K562 (cell line): Measurements from ENCODE around the gene TLE4. TPM values are rescaled to one million over a fixed set of nuclear protein-coding genes. Genes with fewer than 3 reads are reported as not detected.

ENCODE experiments used
- ATAC-seq: fragments of 200-7000 bp; cut with Tn5 transposase; 3 replicates; pipeline ENCODE4 v1.9.1; 2020; ENCODE audit warnings: moderate library complexity
- BruUV-seq: library from RNA; stranded (reverse); fragments of 400-500 nt; replicated peaks from 2 replicates; lab custom pipeline; 2021; lab: Mats Ljungman, UMichigan
- CTCF ChIA-PET: fragments of 300-600 bp; formaldehyde crosslinking; extraction: SDS; loops from one replicate; lab custom pipeline; 2021; ENCODE audit warnings: low intra/inter-chr PET ratio; lab: Yijun Ruan, JAX
- POLR2A ChIA-PET: fragments of 300-600, 350-650 bp; sonication (Branson Sonifier 250); formaldehyde crosslinking; extraction: SDS; loops from one replicate; lab custom pipeline; 2021; ENCODE audit warnings: antibody characterized with exemption, inconsistent platforms; lab: Yijun Ruan, JAX
- DNase-seq, 4 experiments: peaks; one replicate each; pipeline versions ENCODE4 v3.0.0 to v3.0.0-alpha.2; 2011 to 2018; ENCODE audit warnings: low spot score in 3 of 4, mixed read lengths in 3 of 4; ENCODE audit errors: extremely low read depth in 1 of 4
- FAIRE-seq: peaks from 2 replicates; lab custom pipeline; 2011; peaks lifted over from hg19 to GRCh38; lab: Jason Lieb, UNC
- H2AFZ ChIP-seq: 2 replicates; pipeline ENCODE4 v1.6.0; 2011; ENCODE audit warnings: low read depth, low read length, control low read depth, inconsistent platforms
- H3K27ac ChIP-seq: fragments of 200-600 bp; 3 replicates; pipeline ENCODE4 v1.8.0; 2011; ENCODE audit warnings: low read depth, mild to moderate bottlenecking, control low read depth, inconsistent platforms, low read length, moderate library complexity, mixed read lengths; ENCODE audit errors: extremely low read depth
- H3K27me3 ChIP-seq, 2 experiments: fragments of 300-600 bp in 1 of 2; 2 replicates in 1 of 2; 3 replicates in 1 of 2; pipeline versions ENCODE4 v1.6.0 to v1.8.0; 2011; ENCODE audit warnings: inconsistent platforms in 2 of 2, low read length in 2 of 2, mild to moderate bottlenecking in 1 of 2, mixed read lengths in 1 of 2, moderate library complexity in 1 of 2; ENCODE audit not compliant: control insufficient read depth in 2 of 2, insufficient read depth in 2 of 2
- H3K36me3 ChIP-seq: fragments of 300-600 bp; 3 replicates; pipeline ENCODE4 v1.8.0; 2011; ENCODE audit warnings: mild to moderate bottlenecking, low read length, inconsistent platforms; ENCODE audit not compliant: control insufficient read depth, insufficient read depth
- H3K4me1 ChIP-seq, 2 experiments: fragments of 200-600 bp in 1 of 2; replicated peaks in 1 of 2; 2 replicates in 1 of 2; 3 replicates in 1 of 2; pipeline versions ENCODE4 v1.5.1 to v1.8.0; 2011; ENCODE audit warnings: inconsistent platforms in 2 of 2, low read length in 2 of 2, mild to moderate bottlenecking in 1 of 2, mixed read lengths in 1 of 2, moderate library complexity in 1 of 2; ENCODE audit not compliant: control insufficient read depth in 2 of 2, insufficient read depth in 2 of 2
- H3K4me2 ChIP-seq: 2 replicates; pipeline ENCODE4 v1.6.1; 2011; ENCODE audit warnings: low read length, control low read depth, inconsistent platforms, mixed read lengths; ENCODE audit not compliant: insufficient read depth
- H3K4me3 ChIP-seq: fragments of 200-600 bp; sonication (generic), shearing (Covaris generic); 2 replicates; pipeline ENCODE4 v1.5.1; 2016; ENCODE audit warnings: control low read depth, inconsistent platforms
- H3K79me2 ChIP-seq: fragments of 200-600 bp; 3 replicates; pipeline ENCODE4 v1.8.0; 2011; ENCODE audit warnings: low read length, inconsistent platforms; ENCODE audit not compliant: control insufficient read depth, insufficient read depth
- H3K9ac ChIP-seq, 2 experiments: 2 replicates each; pipeline versions ENCODE4 v1.6.0 to v1.6.1; 2011; ENCODE audit warnings: low read depth in 2 of 2, low read length in 2 of 2, control low read depth in 1 of 2, inconsistent platforms in 1 of 2, mild to moderate bottlenecking in 1 of 2, mixed read lengths in 1 of 2; ENCODE audit not compliant: insufficient read depth in 1 of 2
- H3K9me1 ChIP-seq: one replicate; pipeline ENCODE4 v1.6.0; 2011; ENCODE audit warnings: inconsistent platforms, mild to moderate bottlenecking, low read length, moderate library complexity; ENCODE audit not compliant: control insufficient read depth, insufficient read depth
- H3K9me3 ChIP-seq: replicated peaks from 2 replicates; pipeline ENCODE4 v1.5.1; 2011; ENCODE audit warnings: low read depth, low read length, inconsistent platforms; ENCODE audit not compliant: control insufficient read depth, insufficient read depth
- H4K20me1 ChIP-seq: replicated peaks from 2 replicates; pipeline ENCODE4 v1.6.1; 2011; ENCODE audit warnings: low read length, inconsistent platforms, mixed read lengths; ENCODE audit not compliant: control insufficient read depth, insufficient read depth
- GTF2E2 ChIP-seq: fragments of 200-800 bp; sonication (Bioruptor generic); IDR thresholded peaks from 2 replicates; pipeline ENCODE4 v1.6.1; 2016; ENCODE audit warnings: missing genetic modification characterization, missing compliant biosample characterization
- GTF2F1 ChIP-seq: IDR thresholded peaks from 2 replicates; pipeline ENCODE4 v1.6.1; 2011; ENCODE audit warnings: low read depth, low read length, improper control_type of control experiment
- HINFP ChIP-seq: fragments of 450-650 bp; conservative IDR thresholded peaks from 2 replicates; pipeline ENCODE4 v1.6.1; 2016; ENCODE audit warnings: missing genetic modification characterization, low read depth, mild to moderate bottlenecking, control low read depth, missing compliant biosample characterization
- HSF4 ChIP-seq: fragments of 250-450 bp; sonication (Bioruptor Pico); IDR thresholded peaks from 2 replicates; pipeline ENCODE4 v2.1.2; 2022; ENCODE audit warnings: mild to moderate bottlenecking, moderate library complexity, borderline replicate concordance
- KAT2B ChIP-seq: IDR thresholded peaks from one replicate; pipeline ENCODE4 v1.6.1; 2012; ENCODE audit warnings: low read depth, mild to moderate bottlenecking, control low read depth, inconsistent platforms, low read length, moderate library complexity
- NFYB ChIP-seq: IDR thresholded peaks from 2 replicates; pipeline ENCODE4 v1.6.1; 2011; ENCODE audit warnings: mild to moderate bottlenecking, moderate library complexity; ENCODE audit not compliant: insufficient read length; ENCODE audit errors: extremely low read depth
- PCBP2 ChIP-seq: fragments of 200-400 bp; formaldehyde crosslinking; IDR thresholded peaks from 2 replicates; pipeline ENCODE4 v1.6.1; 2018; ENCODE audit warnings: low read length, low read depth, mild to moderate bottlenecking, moderate library complexity; ENCODE audit not compliant: poor library complexity, severe bottlenecking
- PRMT5 ChIP-seq: sonication (generic); formaldehyde crosslinking; IDR thresholded peaks from 2 replicates; pipeline ENCODE4 v1.5.0; 2020; ENCODE audit warnings: missing genetic modification reagents
- RBM17 ChIP-seq: fragments of 200-400 bp; formaldehyde crosslinking; IDR thresholded peaks from 2 replicates; pipeline ENCODE4 v1.6.1; 2017; ENCODE audit warnings: low read depth, mild to moderate bottlenecking, low read length, borderline replicate concordance
- SMARCA4 ChIP-seq: fragments of 450-650 bp; IDR thresholded peaks from 2 replicates; pipeline ENCODE4 v1.6.1; 2016
- SMARCE1 ChIP-seq: fragments of 450-650 bp; IDR thresholded peaks from 2 replicates; pipeline ENCODE4 v1.7.1; 2016; ENCODE audit warnings: mild to moderate bottlenecking
- ZNF41 ChIP-seq: fragments of 250-450 bp; sonication (Bioruptor Pico); conservative IDR thresholded peaks from 2 replicates; pipeline ENCODE4 v1.4.0; 2020; ENCODE audit warnings: mild to moderate bottlenecking
- WGBS: fragments of 100-300 bp; shearing (Covaris generic); methylation state at CpG from one replicate; pipeline ENCODE4 v1.1.6; 2016; ENCODE audit warnings: low coverage, mixed read lengths; ENCODE audit not compliant: insufficient coverage; ENCODE audit errors: missing lambda C conversion rate; 5-methylcytosine and 5-hydroxymethylcytosine counted together
- in situ Hi-C: fragments of 300-500 bp; cut with MboI; formaldehyde crosslinking; loops from 4 replicates; pipeline ENCODE4 v1.15.0; 2018; ENCODE audit warnings: inconsistent platforms, mixed read lengths
- intact Hi-C: fragments of 100-400 bp; cut with micrococcal nuclease; formaldehyde crosslinking; loops from 2 replicates; pipeline ENCODE4 v1.14.2; 2022
- polyA plus RNA-seq, 8 experiments: library from polyadenylated mRNA; depleted of rRNA in 4 of 8; stranded (reverse) in 5 of 8; unstranded in 3 of 8; fragments of >200 nt; fragmentation: Nextera tagmentation in 2 of 8; fragmentation: Illumina TruSeq in 1 of 8; extraction: Ambion mirVana in 2 of 8; extraction: Trizol in 1 of 8; gene quantifications; 2 replicates each; pipeline versions ENCODE4 v1.2.1 to v1.2.3, GENCODE V29; 2011 to 2014; ENCODE audit warnings: inconsistent platforms in 1 of 8, missing spikeins in 1 of 8
- total RNA-seq, 7 experiments: library from RNA; depleted of rRNA in 6 of 7; stranded (reverse); fragments of >200 nt in 6 of 7; fragmentation: Illumina TruSeq in 2 of 7; extraction: Trizol in 2 of 7; gene quantifications; 2 replicates each; pipeline versions ENCODE4 v1.2.1 to v1.2.3, GENCODE V29; 2011 to 2021; ENCODE audit warnings: low replicate concordance in 1 of 7

Gene TLE4
- total and polyA plus RNA-seq, 9 of the 15 experiments (the other 6 are each of a cell fraction or from before 2014, with no cell fraction given) = 1.1 to 8.8 (median 5.7) TPM

GRCh38 chr9:79630521-79631403, 59.0 kb downstream of the TLE4 start:
- Histone ChIP-seq H3K79me2 (no peaks in the 10 kb centered on the region), H3K27me3 (no peaks in the 10 kb centered on the region), H3K27ac (no peak overlapping the region), H4K20me1 (no peaks in the 10 kb centered on the region), H3K9me1 (no peaks in the 10 kb centered on the region), H2AFZ (no peak overlapping the region), H3K9ac (no peak overlapping the region), H3K36me3 (no peaks in the 10 kb centered on the region), H3K4me1 (no peaks in the 10 kb centered on the region), H3K9me3 (no peaks in the 10 kb centered on the region), H3K4me2 (no peak overlapping the region), H3K4me3 (no peak overlapping the region)
- DNase-seq (no peak), ATAC-seq (no peak), FAIRE-seq (no peak)
- in situ Hi-C loops (no loop called here), intact Hi-C loops (no loop called here)
- no TSS peak for BruUV-seq
- ChIA-PET CTCF (no interaction called here), POLR2A (no interaction called here)
- WGBS = 39% methylated on average over 5 of the region's 5 CpGs
- TF ChIP-seq RBM17 (no peak), HSF4 (no peak), ZNF41 (no peak), NFYB (no peak), SMARCE1 (no peak), PRMT5 (CRISPR knock-in tag) (no peak), GTF2F1 (no peak), HINFP (tag) (no peak), GTF2E2 (tag) (no peak), KAT2B (no peak), SMARCA4 (no peak), PCBP2 (no peak)
